Stimulated activated CD8-positive, alpha-beta memory T cell treated with anti-CD3 and anti-CD28 coated beads, Interleukin-15, amount 100 ng/mL, for 24 hours (primary cell): Measurements from ENCODE around the gene EVC.
"Not testable (repeated sequence)": the region's sequence is repeated elsewhere in the genome, so short reads cannot be mapped to it uniquely, and the experiment has no call there.

Experiments
- DNase-seq: peaks from one replicate; pipeline ENCODE4 v3.0.0-alpha.2; 2020; ENCODE audit warnings: low read depth

EVC gene

DNA sequence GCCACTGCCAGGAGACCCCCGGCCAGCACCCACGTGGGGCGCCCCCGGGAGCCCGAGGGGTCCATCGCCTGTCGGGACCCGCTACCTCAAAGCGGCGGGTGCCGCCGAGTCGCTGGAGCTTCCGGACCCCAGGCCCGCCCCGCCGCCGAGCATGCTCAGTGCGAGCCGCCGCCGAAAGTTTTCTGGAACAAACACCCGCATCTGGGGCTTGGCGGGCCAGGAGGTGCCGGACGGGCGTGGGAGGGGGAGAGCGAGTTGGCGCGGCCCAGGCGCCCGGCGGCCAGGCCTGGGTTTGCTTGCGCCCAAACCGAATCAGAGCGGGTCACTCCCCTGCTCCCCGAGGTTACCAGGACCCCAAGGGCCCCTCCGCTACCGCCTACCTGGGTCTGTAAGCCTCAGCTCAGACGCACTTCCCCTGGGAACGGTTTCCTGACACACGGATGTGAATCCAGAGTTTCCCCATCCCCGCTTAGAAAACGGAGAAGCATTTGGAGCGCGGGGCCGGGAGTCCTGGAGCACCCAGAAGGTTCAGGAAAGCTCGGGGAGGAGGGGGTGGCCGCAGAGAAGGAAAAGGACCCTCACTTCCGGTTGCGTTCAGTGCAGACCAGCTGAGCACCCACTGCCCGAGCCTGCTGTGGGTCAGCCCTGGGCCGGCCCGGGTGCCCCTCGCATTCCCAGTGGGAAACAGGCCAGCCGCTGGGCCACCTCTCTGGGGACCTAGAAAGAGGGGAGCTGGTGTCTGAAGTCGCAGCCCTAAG is 2.4 kb upstream of the EVC start, which contains the start of gene EVC2:
EVC2 (minus strand) TSS at position 111 of the 758 bp plus-strand sequence; CDS start at position 65, 46 bp downstream.
- DNase-seq: no peak

DNA sequence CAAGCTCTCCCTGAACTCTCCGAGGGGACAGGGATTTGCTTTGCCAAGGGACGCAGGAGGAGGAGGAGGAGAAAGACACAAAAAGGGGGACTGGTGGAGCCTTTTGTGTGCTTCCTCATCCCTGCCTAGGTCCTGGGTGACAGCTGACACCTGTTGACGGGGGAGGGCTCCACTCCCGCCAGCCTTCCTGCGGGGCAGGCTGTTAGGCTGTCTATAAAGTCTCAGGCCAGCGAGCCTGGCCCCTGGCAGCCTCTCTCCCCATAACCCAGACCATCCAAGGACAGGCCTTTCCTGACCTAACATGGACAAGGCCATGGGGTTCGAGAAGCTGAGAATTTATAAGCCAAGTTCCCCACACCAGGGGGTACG is 1.8 kb upstream of the EVC start:
- no peak for DNase-seq

DNA sequence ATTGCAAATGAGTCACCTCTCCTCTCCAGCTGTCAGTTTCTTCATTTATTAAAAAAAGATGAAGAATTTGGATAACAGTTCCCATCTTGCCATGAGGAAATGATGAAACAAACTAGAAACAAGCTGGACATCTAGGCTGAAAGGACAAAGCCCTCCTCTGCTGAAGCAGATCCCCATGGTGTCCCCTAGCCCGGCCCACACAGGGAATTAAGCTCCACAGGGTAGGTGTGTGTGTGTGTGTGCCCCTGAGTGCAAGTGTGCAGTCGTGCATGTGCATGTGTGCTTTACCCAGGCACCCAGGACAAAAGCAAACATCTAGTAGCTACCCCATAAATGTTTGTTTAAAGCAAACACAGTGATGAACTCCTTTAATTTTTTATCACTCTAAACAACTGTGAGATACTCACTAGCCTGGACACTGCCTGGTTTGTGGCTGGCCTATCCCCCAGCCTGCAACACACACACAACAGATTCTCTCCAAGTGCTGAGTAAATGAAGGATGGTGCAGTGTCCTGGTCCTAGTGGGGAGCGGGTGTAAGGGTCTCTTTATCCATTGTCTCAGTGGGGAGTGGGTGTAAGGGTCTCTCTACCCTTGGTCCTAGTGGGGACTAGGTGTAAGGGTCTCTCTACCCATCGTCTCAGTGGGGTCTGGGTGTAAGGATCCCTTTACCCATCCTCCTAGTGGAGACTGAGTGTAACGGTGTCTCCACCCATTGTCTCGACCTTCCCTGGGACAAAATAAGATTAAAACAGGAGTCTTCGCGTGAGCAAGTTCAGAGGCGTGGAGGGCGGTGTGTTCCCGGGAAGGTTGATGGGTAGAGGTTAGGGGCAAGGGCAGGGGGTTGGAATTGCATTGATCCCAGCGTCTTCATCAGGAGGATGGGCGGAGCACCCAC is 688 bp upstream of the EVC start:
- no peak for DNase-seq

DNA sequence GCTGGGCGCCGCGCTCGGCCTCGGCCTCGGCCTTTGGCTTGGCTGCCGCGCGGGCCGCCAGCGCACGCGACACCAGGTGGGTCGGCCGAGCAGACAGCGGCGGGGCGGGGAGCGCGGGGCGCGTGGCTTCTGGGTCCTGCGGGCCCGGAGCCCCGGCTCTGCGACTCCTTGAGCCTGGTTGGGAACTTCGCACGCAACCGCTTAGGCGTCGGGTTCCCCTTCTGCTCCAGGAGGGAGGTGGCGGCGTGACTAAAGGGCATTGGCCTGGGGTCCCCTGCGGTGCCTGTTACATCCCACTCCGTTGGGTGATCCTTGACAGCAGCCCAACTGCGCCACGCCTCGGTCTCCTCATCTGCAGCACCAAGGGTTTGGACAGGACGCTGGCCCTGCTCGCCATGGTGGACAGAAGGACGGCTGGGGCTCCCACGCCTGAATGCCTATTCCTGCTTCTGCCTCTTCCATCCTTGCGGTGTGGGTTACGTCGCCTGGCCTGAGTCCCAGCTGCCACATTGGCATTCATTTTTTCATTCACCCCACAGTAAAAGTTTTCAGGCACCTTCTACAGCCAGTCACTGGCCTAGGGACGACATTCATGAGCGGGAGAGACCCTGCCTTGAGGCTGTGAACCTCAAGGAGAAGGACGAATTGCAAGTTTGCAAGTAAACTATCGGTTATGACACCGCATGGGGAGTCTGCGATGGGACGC is 631 bp downstream of the EVC start:
- DNase-seq: no peak

DNA sequence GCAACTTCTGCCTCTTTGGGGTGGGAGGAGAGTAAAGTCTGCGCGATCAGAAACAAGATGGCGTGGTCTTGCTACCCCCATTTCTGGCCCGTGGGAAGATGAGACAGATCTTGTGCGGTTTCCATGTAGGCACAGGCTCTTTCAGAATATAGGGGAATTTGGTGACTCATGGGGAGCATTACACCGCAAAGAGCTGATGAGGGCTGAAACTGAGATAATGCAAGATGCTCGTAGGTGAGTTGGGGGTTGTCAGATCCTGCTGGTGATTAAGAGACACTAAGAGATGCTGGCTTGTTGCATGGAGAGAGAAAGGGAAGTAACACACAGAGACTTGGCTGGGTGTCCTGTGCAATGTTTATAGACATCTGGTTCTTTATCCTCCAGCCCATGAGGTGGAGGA is 1.5 kb downstream of the EVC start:
- DNase-seq: no peak

DNA sequence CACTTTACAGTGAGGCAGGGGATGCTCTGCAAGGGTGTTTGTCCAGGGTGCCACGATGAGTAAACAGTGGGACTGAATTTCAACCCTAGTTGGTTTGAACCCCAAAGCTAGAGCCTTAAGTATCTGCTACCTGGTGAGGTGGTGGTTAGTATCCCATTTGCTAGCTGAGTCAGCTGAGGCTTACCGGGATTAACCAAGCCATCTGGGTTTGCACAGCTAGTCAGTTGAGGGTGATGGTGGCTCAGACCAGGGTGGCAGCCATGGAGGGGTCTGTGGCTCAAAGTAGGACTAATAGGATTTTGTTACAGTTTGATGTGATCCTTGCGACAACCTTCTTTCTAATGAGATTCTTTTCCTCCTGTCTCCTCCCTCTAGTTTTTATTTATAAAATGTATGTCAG is 1.9 kb downstream of the EVC start:
- no peak for DNase-seq

DNA sequence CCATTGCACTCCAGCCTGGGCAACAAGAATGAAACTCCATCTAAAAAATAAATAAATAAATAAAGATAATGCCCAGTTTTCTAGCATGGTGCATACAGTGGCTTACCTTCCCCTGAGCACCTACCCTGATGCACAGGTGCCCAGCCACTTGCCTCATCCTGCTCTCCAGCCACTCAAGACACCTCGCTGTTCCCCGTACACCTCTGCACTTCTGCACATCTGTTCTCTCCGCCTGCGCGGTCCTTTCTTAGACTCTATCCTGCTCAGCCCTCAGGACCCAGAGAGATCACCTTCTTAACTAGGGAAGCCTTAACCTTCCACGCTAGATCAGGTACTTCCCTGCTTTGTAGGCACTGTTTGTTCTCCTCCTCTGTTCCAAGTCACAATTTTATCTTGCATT is 2.9 kb downstream of the EVC start:
- no peak for DNase-seq

DNA sequence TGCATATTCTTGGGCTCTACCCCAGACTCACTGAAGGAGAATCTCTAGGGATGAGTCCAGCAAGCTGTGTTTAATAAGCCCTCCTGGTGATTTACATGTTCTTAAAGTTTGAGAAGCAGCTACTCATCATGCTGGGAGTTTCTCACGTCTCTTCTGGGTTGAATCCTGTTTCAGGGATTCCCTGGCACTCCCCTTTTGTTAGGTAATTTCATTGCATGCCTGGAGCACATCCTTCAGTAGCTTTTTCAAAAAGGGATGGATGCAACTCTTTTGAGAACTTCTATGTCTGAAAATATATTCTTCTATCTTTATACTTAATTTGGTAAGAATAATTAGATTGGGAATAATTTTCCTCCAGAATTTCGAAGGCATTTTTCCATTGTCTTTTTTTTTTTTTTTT is 4.4 kb downstream of the EVC start:
- no peak for DNase-seq

DNA sequence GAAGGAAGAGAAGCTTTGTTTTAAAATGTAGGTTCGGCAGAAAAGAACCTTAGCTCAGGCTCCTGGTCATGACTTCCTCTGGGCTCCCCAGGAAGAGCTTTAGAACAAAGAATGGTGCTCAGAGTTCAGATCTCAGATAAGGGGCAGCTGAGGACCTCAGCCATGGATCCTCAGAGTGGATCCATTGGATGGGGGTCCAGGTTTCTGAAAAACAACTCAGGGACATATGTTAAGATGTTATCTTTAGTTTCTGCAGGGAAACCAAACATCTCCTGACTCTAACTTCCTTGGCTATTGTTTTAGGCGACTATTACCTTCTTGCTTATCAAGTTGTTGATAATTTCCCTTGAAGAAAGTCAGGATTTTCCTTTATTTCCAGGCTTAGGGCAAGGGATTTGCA is 5.4 kb downstream of the EVC start:
- DNase-seq: no peak

DNA sequence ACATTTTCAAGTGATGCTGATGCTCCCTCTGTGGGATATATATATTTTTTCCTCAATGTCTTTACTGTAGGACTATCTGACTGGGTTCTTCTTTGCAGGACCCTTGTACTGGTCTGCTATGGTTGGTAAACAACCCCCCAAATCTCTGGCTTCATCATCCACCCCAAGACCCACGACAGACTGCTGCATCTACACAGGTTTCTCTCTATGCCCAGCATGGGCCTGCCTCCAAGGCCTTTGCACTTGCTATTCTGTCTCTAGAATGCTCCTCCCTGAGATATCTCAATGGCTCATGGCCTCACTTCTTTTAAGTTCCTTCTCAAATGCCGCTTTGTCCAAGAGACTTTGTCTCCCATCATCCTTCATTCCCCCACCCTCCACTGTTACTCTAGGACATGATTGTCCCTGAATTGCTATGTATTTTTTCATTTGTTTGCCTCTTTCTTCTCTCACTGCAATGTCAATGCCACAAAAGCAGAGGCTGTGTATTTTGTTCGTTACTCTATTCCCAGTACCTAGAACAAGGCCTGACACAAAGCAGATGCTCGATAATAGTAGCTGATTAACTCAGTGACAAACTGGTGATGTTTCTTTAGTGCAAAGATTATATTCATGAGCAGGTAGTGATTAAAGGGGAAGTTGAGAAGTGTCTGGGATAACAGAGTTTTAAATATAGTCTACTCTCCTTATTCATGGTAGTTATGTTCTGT is 6.6 kb downstream of the EVC start:
- no peak for DNase-seq

DNA sequence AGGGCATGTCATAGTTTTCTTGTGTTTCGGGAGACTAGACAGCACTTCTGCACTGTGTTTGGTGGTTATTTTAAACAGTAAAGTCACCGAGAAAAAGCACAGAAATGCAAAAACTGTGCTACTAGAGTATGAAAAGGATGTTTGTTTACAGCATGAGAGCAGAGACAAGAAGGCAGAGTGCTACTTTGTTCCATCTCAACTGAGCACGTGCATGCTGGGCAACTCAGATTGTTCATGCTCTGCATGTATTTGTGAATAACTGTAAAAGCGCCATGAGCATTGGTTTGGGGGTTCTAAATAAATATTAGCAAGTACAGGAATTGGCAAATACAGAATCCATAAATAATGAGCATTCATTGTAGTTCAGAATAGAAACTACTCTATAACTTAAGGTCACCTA is 7.4 kb downstream of the EVC start:
- no peak for DNase-seq

DNA sequence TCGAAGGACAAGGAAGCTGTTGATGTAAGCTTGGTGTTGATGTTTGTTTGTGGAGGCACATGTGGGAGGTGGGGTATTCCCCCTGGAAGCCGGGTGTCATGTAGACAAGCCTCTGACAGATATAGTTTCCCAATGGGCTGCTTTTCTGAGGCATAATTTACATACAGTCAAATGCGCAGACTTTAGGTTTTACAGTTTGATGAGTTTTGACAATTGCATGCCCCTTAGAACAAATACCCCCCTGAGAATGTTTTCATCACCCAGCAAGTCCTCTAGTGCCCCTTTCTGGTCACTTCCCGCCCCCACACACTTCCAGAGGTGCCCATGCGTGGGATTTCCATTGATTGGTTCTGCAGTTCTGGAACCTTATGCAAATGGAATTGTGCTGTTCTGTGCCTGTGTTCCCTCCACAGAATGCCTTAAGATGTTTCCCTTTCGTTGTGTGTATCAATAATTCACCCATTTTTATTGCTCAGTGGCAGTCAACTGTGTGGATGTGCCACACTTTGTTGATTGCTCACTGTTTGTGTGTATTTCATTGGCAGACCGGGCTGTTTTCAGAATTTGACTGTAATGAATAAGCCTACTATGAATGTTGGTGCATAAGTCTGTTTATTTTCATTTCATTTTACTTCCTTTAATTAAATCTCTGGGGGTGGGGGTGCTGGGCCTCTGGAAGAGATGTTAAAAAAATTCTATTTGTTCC is 8.5 kb downstream of the EVC start:
- no peak for DNase-seq

DNA sequence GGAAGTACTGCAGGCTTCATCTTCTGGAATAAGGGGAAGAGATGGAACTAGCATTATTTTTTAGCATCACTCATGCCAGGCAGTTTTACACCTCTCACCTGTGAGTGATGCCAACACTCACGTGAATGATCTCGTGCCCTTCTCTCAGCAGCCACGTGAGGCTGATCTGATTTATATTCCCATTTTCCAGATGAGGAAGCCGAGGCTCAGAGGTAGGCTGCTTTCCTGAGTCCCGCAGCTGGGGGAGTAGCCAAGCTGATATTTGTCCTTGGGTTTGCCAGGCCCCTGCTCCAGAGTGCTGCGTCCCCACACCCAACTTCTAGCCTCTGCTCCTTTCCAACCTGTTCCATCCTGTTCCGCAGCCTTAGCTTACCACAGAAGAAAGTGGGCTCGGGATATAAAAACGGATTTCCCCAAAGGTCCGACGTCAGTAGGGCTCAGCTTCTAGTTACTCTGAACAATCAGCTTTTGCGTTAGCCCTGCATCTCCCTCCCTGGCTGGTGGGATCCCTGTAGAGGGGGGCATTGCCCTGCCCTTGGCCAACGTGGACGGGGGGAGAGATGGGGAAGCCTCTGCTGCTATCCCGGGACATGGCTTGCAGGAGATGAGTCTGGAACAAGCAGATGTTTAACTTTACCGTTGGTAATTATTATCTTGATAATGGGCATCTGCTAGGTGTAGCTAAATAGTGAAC is 9.3 kb downstream of the EVC start:
- DNase-seq: no peak

DNA sequence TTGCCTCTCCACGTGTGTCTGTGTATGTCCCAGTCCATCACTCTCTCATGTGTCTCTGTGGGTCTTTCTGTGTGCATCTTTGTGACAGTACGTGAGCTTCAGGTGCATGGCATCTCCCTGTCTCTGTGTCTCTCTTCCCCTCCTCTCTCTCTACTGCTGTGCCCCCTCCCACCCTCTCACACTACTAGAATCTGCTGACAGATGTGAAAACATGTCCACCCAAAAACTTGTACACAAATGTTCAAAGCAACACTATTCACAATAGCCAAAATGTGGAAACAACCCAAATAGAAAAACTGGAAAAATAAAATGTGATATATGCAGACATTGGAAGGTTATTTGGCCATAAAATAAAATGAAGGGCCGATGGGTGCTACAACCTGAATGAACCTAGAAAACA is 10.0 kb downstream of the EVC start:
- DNase-seq: no peak

DNA sequence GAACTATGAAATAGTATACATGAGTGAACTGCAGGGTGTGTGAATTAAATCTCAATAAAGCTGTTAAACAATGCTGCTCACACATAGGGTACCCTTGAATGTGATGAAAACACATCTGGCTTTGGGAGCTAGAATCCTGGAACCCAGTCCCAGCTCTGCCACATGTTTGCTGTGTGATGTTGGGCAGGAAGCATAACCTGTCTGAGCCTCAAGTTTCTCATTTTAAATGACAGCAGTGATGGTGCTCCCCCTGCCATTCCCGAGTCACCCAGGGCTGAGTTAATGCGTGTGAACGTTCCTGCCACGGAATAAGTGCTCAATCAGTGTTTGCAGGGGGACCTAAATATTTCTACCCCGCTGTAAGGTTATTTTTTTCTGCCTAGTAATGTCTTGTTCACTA is 10.9 kb downstream of the EVC start:
- no peak for DNase-seq

DNA sequence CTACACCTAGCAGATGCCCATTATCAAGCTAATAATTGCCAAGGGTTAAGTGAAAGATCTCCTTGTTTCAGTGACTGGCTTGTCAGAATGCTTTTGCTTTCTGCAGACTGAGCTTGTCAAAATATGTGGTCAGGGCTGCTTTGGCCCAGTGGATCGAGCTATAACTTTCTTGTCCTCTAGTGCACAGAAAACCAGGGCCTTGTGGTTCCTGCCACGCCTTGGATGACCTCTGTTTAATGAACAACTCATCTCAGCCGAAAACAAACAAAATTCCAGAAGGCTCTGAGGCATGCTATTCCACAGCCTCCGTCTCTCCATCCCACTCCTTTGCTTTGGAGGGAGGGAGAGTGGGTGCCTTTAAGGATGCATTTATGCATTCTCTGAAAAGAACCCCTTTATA is 11.3 kb downstream of the EVC start:
- no peak for DNase-seq

DNA sequence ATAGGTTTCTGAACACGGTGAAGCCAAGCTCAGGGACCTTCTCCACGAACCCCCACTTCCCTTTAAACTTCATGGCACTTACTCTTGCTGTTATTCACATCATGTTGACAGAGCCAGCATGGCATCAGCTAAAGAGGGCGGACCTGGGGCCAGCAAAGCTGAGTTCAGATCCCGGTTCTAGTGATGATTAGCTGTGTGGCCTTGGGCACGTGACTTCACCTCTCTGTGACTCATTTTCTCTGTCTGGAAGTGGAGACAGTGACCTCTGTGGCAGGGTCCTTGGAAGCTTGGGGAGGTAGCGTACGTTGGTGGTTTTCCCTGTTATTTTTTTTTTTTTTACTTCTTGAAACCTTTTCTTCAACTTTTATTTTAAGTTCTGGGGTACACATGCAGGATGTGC is 13.4 kb downstream of the EVC start:
- no peak for DNase-seq

DNA sequence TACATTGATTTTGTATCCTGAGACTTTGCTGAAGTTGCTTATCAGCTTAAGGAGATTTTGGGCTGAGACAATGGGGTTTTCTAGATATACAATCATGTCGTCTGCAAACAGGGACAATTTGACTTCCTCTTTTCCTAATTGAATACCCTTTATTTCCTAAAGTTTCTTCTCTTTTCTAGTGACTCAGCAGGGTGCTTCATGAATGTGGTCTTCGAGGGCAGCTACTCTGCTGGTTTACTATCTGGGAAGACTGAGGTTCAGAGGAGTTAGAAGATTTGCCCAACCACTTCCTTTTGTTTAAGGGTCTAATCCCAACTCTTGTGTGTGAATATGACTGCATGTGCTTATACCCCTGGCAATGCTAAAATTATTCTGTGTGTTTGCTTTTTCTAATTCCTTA is 17.4 kb downstream of the EVC start:
- not testable (repeated sequence) for DNase-seq

DNA sequence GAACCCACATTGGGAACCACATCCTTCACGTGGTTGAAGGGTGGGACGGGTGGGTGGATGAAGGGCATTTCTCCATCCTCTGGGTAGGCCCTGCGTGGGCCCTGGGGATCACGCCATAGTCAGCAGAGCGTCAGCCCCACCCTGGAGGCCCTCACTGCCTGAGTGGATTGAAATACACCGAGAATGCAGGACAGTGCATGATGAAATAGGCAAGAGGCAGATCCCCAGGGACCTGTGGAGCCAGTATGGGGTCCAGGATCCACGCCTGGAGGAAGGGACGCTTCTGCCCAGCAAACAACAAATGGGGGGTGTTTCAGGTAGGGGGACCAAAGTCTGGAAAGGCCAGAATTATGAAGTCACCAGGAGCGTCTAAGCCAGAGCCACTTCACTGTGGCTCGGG is 19.4 kb downstream of the EVC start:
- DNase-seq: no peak

DNA sequence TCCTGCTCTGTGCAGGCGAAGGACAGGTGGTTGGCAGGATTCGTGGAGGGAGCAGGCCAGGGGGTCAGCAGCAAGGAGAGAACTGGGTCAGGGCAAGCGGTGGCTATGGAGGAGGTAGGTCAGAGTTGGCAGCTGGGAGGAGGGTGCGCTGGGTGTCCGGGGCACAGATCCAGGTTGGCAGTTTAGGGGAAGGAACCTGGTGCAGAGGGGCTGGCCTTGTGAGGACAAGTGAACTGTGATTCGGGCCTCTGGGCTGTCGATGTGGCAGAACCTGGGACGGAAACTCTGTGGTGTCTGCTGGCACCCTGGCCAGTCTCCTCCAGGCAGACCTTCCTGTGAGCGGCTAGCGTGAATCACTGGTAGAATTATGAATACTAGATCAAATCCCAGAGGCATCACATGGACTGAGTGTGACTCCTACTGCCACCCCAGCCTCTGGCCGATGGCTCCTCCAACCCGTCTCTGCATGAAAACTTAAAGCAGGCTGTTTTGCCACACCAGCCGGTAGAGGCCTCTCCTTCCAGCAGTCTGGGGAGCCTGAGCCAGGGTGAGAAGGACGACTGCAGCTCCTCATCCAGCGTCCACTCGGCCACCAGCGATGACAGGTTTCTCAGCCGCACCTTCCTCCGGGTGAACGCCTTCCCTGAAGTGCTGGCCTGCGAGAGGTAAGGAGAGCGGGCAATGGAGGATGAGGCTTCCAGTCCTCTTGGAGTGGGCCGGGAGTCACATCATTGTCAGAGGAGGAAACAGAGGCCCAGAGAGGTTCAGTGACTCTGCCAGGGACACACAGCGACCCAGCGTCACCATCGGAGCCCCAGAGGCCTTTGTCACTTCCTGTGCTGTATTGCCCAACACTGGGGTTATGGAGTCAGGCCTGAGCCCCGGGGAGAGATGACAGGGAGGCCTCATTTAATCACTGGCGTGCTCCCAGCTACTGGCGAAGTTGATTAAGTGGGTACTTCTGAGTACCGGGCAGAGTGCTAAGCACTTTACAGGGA is 20.3 kb downstream of the EVC start:
- DNase-seq: no peak
